ENCODE data around the gene CD79A. TPM values are rescaled to one million over a fixed set of nuclear protein-coding genes. Genes with fewer than 3 reads are reported as not detected.
"Not testable (repeated sequence)": the region's sequence is repeated elsewhere in the genome, so short reads cannot be mapped to it uniquely, and the experiment has no call there.

Gene CD79A
- total RNA-seq, 1 donor from 2014 or later = 2.7 TPM

DNA sequence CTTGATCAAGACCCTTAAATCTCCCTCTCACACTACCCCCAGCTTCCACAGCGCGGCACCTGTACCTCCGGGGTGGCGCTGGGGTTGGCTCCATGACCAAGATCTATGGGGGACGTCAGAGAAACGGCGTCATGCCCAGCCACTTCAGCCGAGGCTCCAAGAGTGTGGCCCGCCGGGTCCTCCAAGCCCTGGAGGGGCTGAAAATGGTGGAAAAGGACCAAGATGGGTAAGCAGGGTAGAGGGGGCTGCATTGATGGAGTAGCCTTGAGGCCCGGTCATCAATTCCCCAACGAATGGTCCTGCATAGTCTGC lies 8.1 kb upstream of the CD79A start:
- H3K27me3 Mint-ChIP-seq (ENCODE audit: insufficient read depth) = no peaks in the 10 kb centered on the region
- H3K4me3 Mint-ChIP-seq = peak overlapping the region; percentile 58
- peak overlapping the region; percentile 40 for H3K27ac Mint-ChIP-seq
- intact Hi-C loops (cut with micrococcal nuclease) = no loop called here
- H3K4me1 Mint-ChIP-seq (ENCODE audit: low read depth) = peaks cover 73% of the 10 kb centered on the region
- H3K36me3 Mint-ChIP-seq (ENCODE audit: low read depth) = peaks cover 58% of the 10 kb centered on the region
- DNase-seq (ENCODE audit: low spot score) = no peak
- no peaks in the 10 kb centered on the region for H3K9me3 Mint-ChIP-seq

DNA sequence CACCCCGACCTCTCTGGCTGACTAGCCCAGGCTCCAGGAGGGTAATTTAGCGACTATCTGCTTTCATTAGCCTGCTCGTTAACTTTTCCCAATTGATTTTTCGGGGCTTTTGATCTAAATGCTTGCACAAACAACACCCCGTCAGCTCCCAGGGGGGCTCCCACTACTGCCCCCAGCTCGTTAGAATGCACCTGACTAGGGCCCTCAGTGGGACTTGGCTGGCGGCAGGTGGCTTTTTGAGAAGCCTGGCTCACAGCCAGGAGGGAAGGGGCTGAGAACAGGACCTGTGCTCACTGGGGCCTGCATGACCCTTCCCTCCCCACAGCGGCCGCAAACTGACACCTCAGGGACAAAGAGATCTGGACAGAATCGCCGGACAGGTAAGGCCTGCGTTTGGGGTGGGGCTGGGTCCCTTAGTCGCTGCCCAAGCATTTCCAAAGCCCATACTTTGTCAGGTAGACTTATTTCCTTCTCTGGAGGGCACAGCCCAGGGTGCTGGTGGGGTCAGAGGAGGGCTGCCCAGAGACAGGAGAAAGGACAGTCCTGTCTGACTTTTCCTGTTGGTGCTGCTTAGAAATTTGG lies 7.6 kb upstream of the CD79A start:
- Mint-ChIP-seq H3K4me1 (ENCODE audit: low read depth) (peaks cover 72% of the 10 kb centered on the region), H3K4me3 (no peak overlapping the region), H3K9me3 (no peaks in the 10 kb centered on the region), H3K36me3 (ENCODE audit: low read depth) (peaks cover 53% of the 10 kb centered on the region), H3K27ac (peak overlapping the region; percentile 72), H3K27me3 (ENCODE audit: insufficient read depth) (no peaks in the 10 kb centered on the region)
- no peak for DNase-seq (ENCODE audit: low spot score)
- intact Hi-C loops (cut with micrococcal nuclease) = no loop called here

DNA sequence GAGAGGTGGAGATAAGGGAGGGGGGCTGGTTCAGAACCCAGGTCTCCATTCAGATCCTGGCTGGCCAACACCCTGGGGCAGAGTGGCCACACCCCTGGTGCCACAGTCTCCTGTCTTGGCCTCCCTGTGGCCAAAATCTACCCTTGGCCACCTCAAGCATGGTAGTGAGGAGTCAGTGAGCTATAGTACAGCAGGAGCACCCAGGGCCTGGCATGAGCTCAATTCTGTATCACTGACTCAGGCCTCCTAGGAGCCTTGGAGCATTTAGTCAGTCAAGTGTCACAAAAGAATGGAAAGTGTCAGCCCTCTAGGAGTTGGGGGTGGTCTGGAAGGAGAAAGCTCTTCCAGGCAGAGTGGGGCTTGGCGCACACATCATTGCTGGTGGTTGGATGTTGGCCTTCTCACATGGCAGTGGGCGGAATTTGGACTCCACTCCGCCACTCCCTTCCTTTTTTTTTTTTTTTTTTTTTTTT lies 6.6 kb upstream of the CD79A start:
- Mint-ChIP-seq H3K27me3 (ENCODE audit: insufficient read depth) (no peaks in the 10 kb centered on the region), H3K27ac (peak overlapping the region; percentile 89), H3K4me3 (peak overlapping the region; percentile 66), H3K9me3 (no peaks in the 10 kb centered on the region), H3K36me3 (ENCODE audit: low read depth) (peaks cover 47% of the 10 kb centered on the region), H3K4me1 (ENCODE audit: low read depth) (peaks cover 73% of the 10 kb centered on the region)
- DNase-seq (ENCODE audit: low spot score) = no peak
- intact Hi-C loops (cut with micrococcal nuclease) = no loop called here

- Mint-ChIP-seq H3K4me3 (peak overlapping the region; percentile 73), H3K9me3 (no peaks in the 10 kb centered on the region), H3K36me3 (ENCODE audit: low read depth) (peaks cover 38% of the 10 kb centered on the region), H3K4me1 (ENCODE audit: low read depth) (peaks cover 80% of the 10 kb centered on the region), H3K27ac (peak overlapping the region; percentile 94), H3K27me3 (ENCODE audit: insufficient read depth) (no peaks in the 10 kb centered on the region)
- peak; percentile 74 for DNase-seq (ENCODE audit: low spot score)
- intact Hi-C loops (cut with micrococcal nuclease) = loop anchor here (1.0 kb wide), 4 partner anchors 11 to 87 kb away; partner anchors contain the start of gene RPS19
Observed at GRCh38 chr19:41871573-41872383, 5.3 kb upstream of the CD79A start.

DNA sequence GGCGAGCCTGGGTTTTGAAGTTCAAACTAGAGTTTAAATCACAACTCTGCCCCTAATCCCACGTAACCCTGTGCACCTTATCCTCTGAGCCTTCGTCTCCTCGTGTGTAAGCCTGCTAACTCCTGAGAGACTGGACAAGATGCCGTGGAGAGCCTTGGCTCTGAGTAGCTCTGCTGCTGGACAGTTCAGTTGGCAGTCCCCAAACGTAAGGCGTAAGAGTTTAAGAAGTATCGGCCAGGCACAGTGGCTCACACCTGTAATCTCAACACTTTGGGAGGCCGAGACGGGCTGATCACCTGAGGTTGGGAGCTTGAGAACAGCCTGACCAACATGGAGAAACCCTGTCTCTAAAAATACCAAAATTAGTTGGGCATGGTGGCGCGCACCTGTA lies 4.7 kb upstream of the CD79A start:
- intact Hi-C loops (cut with micrococcal nuclease) = no loop called here
- H3K4me3 Mint-ChIP-seq = peak overlapping the region; percentile 31
- H3K36me3 Mint-ChIP-seq (ENCODE audit: low read depth) = peaks cover 38% of the 10 kb centered on the region
- no peaks in the 10 kb centered on the region for H3K27me3 Mint-ChIP-seq (ENCODE audit: insufficient read depth)
- H3K9me3 Mint-ChIP-seq = no peaks in the 10 kb centered on the region
- H3K4me1 Mint-ChIP-seq (ENCODE audit: low read depth) = peaks cover 84% of the 10 kb centered on the region
- H3K27ac Mint-ChIP-seq = peak overlapping the region; percentile 40
- DNase-seq (ENCODE audit: low spot score) = no peak

DNA sequence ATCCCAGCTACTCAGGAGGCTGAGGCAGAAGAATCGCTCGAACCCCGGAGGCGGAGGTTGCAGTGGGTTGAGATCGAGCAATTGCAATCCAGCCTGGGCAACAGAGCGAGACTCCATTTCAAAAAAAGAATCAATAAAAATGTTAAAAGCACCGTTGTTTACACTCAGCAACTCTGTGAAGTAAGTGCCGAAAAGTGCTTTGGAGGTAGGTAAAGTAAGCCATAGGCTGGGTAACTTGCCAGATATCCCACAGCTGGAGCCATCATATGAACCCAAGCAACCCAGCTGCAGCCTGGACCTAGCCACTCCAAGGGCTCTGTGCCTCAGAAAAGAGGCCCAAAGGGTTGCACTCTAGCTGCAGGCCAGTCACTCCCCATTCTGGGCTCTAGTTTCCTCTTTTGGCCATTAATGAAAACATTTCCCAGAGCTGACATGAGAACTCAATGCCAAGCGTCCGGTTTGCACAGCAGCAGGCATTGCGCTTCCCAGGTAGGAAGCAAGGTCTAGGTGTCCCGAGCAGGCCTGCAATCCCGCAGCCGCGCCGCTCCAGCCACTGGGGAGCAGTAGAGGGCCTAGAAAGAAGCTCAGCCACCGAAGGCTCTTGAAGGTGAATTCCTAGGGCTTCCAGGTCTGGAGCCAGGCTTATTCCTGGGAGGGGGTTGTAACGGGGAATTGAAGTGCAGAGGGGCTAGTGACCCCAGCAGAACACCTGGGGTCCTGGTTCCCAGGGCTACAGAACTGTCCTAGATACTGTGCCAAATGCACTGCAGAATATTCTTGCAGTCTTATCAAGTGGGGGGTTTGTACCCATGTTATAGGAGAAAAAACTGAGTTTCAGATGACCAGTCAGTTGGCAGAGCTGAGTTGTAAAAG lies 4.1 kb upstream of the CD79A start:
- H3K4me3 Mint-ChIP-seq = peak overlapping the region; percentile 29
- peaks cover 34% of the 10 kb centered on the region for H3K36me3 Mint-ChIP-seq (ENCODE audit: low read depth)

DNA sequence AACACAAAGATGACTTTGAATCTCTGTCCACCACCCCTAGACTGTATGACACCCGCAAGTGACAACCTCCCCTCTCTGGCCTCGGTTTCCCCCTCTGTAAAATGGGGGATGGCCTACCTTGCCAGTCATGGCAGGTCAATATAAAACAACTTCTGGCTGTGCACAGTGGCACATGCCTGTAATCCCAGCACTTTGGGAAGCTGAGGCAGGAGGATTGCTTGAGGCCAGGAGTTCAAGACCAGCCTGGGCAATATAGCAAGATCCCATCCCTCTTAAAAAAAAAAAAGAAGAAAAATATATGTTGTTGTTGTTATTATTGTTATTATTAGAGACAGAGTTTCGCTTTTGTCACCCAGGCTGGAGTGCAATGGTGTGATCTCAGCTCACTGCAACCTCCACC lies 1.1 kb upstream of the CD79A start:
- H3K4me1 Mint-ChIP-seq (ENCODE audit: low read depth) = peaks cover 70% of the 10 kb centered on the region
- not testable (repeated sequence) for H3K27me3 Mint-ChIP-seq (ENCODE audit: insufficient read depth); DNase-seq (ENCODE audit: low spot score); H3K9me3 Mint-ChIP-seq
- intact Hi-C loops (cut with micrococcal nuclease) = loop anchor here (1.0 kb wide), 1 partner anchor 8 kb away; no protein-coding TSS in a partner anchor
- H3K27ac Mint-ChIP-seq = peak overlapping the region; percentile 96
- peak overlapping the region; percentile 72 for H3K4me3 Mint-ChIP-seq
- H3K36me3 Mint-ChIP-seq (ENCODE audit: low read depth) = peaks cover 13% of the 10 kb centered on the region

More for the DNA sequence above, 4.1 kb upstream of the CD79A start:
- intact Hi-C loops (cut with micrococcal nuclease) = loop anchor here (1.0 kb wide), 2 partner anchors 62 to 78 kb away; no protein-coding TSS in a partner anchor
- DNase-seq (ENCODE audit: low spot score) = peak; percentile 49
- Mint-ChIP-seq H3K4me1 (ENCODE audit: low read depth) (peaks cover 84% of the 10 kb centered on the region), H3K27me3 (ENCODE audit: insufficient read depth) (no peaks in the 10 kb centered on the region), H3K27ac (peak overlapping the region; percentile 88), H3K9me3 (no peaks in the 10 kb centered on the region)

DNA sequence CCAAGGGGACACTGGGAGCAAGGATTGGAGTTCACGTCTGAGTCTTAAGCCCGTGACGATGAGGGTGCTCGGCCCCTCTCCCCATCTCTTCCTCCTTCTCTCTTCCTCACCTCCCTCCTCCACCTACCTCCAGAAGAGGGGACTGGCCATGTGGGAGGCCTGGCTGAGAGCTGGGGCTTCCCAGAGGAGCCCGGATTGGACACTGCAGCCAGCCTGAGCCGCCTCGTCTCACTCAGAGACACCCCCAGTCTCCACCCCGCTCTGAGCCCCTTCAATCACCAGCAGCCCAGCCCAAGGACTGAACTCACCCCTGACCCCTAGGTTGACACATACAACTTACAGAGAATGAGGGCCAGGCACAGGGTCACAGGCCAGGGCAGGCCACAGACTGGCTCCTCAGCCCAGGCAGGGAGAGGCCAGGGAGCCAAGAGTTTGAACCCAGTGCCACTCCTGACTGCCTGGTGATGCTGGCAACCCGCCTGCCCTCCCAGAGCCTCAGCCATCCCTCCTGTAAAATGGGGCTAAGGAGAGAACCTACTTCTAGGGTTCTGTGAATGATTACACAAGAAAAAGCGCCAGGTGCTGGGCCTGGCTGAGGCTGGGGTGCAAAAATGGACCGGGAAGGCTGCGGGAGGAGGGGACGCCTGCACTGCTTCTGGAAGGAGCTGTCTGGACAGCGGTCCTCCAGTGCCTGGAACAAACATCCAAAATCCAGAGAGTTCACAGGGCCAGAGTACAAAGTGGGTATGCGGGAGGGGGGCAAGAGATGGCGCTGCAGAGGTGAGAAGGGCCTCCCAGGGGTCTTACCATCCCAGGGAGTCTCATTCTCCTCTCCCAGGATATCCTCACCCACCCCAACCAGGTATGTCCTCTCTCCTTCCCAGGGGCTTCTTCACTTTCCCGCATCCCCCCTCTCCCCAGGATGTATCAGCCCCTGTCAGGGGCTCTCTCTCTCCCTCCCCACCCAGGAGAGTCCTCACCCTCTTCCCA lies 1.1 kb downstream of the CD79A start:
- no peak overlapping the region for H3K4me3 Mint-ChIP-seq
- peaks cover 5% of the 10 kb centered on the region for H3K36me3 Mint-ChIP-seq (ENCODE audit: low read depth)
- DNase-seq (ENCODE audit: low spot score) = no peak
- peak overlapping the region; percentile 23 for H3K27ac Mint-ChIP-seq
- intact Hi-C loops (cut with micrococcal nuclease) = no loop called here
- peaks cover 60% of the 10 kb centered on the region for H3K4me1 Mint-ChIP-seq (ENCODE audit: low read depth)
- H3K27me3 Mint-ChIP-seq (ENCODE audit: insufficient read depth) = no peaks in the 10 kb centered on the region
- H3K9me3 Mint-ChIP-seq = no peaks in the 10 kb centered on the region

GRCh38 chr19:41879080-41879479 lies 2.0 kb downstream of the CD79A start:
- Mint-ChIP-seq H3K36me3 (ENCODE audit: low read depth) (peaks cover 8% of the 10 kb centered on the region), H3K4me1 (ENCODE audit: low read depth) (peaks cover 57% of the 10 kb centered on the region), H3K4me3 (no peak overlapping the region), H3K9me3 (no peaks in the 10 kb centered on the region), H3K27me3 (ENCODE audit: insufficient read depth) (no peaks in the 10 kb centered on the region), H3K27ac (no peak overlapping the region)
- intact Hi-C loops (cut with micrococcal nuclease) = no loop called here
- no peak for DNase-seq (ENCODE audit: low spot score)

GRCh38 chr19:41879670-41880328 lies 2.7 kb downstream of the CD79A start:
- H3K4me3 Mint-ChIP-seq = no peak overlapping the region
- H3K27ac Mint-ChIP-seq = peak overlapping the region; percentile 11
- peaks cover 8% of the 10 kb centered on the region for H3K36me3 Mint-ChIP-seq (ENCODE audit: low read depth)
- no peaks in the 10 kb centered on the region for H3K27me3 Mint-ChIP-seq (ENCODE audit: insufficient read depth)
- DNase-seq (ENCODE audit: low spot score) = no peak
- H3K9me3 Mint-ChIP-seq = no peaks in the 10 kb centered on the region
- peaks cover 53% of the 10 kb centered on the region for H3K4me1 Mint-ChIP-seq (ENCODE audit: low read depth)
- intact Hi-C loops (cut with micrococcal nuclease) = loop anchor here (5.0 to 10.0 kb wide), 3 partner anchors 335 to 615 kb away; partner anchors contain the start of genes GSK3A and HNRNPUL1

GRCh38 chr19:41880329-41880708 lies 3.2 kb downstream of the CD79A start:
- intact Hi-C loops (cut with micrococcal nuclease) = loop anchor here (5.0 to 10.0 kb wide), 3 partner anchors 336 to 616 kb away; partner anchors contain the start of genes GSK3A and HNRNPUL1
- Mint-ChIP-seq H3K36me3 (ENCODE audit: low read depth) (peaks cover 10% of the 10 kb centered on the region), H3K4me1 (ENCODE audit: low read depth) (peaks cover 56% of the 10 kb centered on the region), H3K27ac (peak overlapping the region; percentile 11), H3K4me3 (no peak overlapping the region), H3K27me3 (ENCODE audit: insufficient read depth) (no peaks in the 10 kb centered on the region), H3K9me3 (no peaks in the 10 kb centered on the region)
- no peak for DNase-seq (ENCODE audit: low spot score)
